GM23338 (cell line): ENCODE results near the gene PTPRN2. TPM values are rescaled to one million over a fixed set of nuclear protein-coding genes. Genes with fewer than 3 reads are reported as not detected.

Experiments
- ATAC-seq: fragments of 200-7000 bp; cut with Tn5 transposase; 3 replicates; pipeline ENCODE4 v1.9.1; 2020
- DNase-seq: peaks from one replicate; pipeline ENCODE4 v3.0.0-alpha.2; 2015; ENCODE audit warnings: low spot score
- H2AFZ ChIP-seq: fragments of 200-600 bp; sonication (generic); 2 replicates; pipeline ENCODE4 v1.8.0; 2016; ENCODE audit warnings: antibody characterized with exemption, mild to moderate bottlenecking, moderate library complexity
- H3F3A ChIP-seq: fragments of 200-600 bp; sonication (generic); replicated peaks from 2 replicates; pipeline ENCODE4 v1.8.0; 2017; ENCODE audit warnings: antibody characterized with exemption, mixed run types, low read depth
- H3K27ac ChIP-seq: fragments of 200-600 bp; sonication (generic); 2 replicates; pipeline ENCODE4 v1.6.1; 2016; ENCODE audit warnings: low read depth
- H3K27me3 ChIP-seq: fragments of 200-600 bp; sonication (generic); 2 replicates; pipeline ENCODE4 v1.8.0; 2016; ENCODE audit warnings: mild to moderate bottlenecking, mixed run types, moderate library complexity; ENCODE audit not compliant: insufficient read depth
- H3K36me3 ChIP-seq: fragments of 200-600 bp; sonication (generic); 2 replicates; pipeline ENCODE4 v1.8.0; 2016; ENCODE audit warnings: mild to moderate bottlenecking; ENCODE audit not compliant: insufficient read depth
- H3K4me1 ChIP-seq: fragments of 200-600 bp; sonication (generic); 2 replicates; pipeline ENCODE4 v1.8.0; 2016; ENCODE audit warnings: mild to moderate bottlenecking, moderate library complexity; ENCODE audit not compliant: insufficient read depth
- H3K4me2 ChIP-seq: fragments of 200-600 bp; sonication (generic); 2 replicates; pipeline ENCODE4 v1.7.1; 2017; ENCODE audit warnings: mixed run types
- H3K4me3 ChIP-seq: fragments of 200-600 bp; sonication (generic); 2 replicates; pipeline ENCODE4 v1.6.1; 2016; ENCODE audit warnings: mixed run types
- H3K79me2 ChIP-seq: fragments of 200-600 bp; sonication (generic); replicated peaks from 2 replicates; pipeline ENCODE4 v1.8.0; 2017; ENCODE audit warnings: mild to moderate bottlenecking; ENCODE audit not compliant: insufficient read depth
- H3K9me2 ChIP-seq: fragments of 200-600 bp; sonication (generic); 2 replicates; pipeline ENCODE4 v1.8.0; 2017; ENCODE audit not compliant: insufficient read depth
- H4K20me1 ChIP-seq: fragments of 200-600 bp; sonication (generic); replicated peaks from 2 replicates; pipeline ENCODE4 v1.8.0; 2017; ENCODE audit warnings: mild to moderate bottlenecking; ENCODE audit not compliant: insufficient read depth
- H3K27ac Mint-ChIP-seq: 2 replicates; pipeline ENCODE4 v1.8.0; 2020; ENCODE audit warnings: inconsistent platforms, mild to moderate bottlenecking, moderate library complexity, mixed read lengths
- H3K27me3 Mint-ChIP-seq: 3 replicates; pipeline ENCODE4 v1.8.0; 2022; ENCODE audit warnings: low read depth, mild to moderate bottlenecking, moderate library complexity, mixed read lengths, inconsistent platforms; ENCODE audit not compliant: insufficient read depth, poor library complexity
- H3K36me3 Mint-ChIP-seq: 3 replicates; pipeline ENCODE4 v1.8.0; 2021; ENCODE audit warnings: low read depth, mild to moderate bottlenecking, inconsistent platforms, moderate library complexity, mixed read lengths
- H3K4me1 Mint-ChIP-seq: 3 replicates; pipeline ENCODE4 v1.8.0; 2020; ENCODE audit warnings: mild to moderate bottlenecking, inconsistent platforms, mixed read lengths
- H3K4me3 Mint-ChIP-seq: 3 replicates; pipeline ENCODE4 v1.8.0; 2021; ENCODE audit warnings: moderate library complexity, mild to moderate bottlenecking, inconsistent platforms, mixed read lengths
- H3K9me3 Mint-ChIP-seq: 3 replicates; pipeline ENCODE4 v1.8.0; 2020; ENCODE audit warnings: moderate library complexity, mild to moderate bottlenecking, inconsistent platforms, mixed read lengths
- CREB1 ChIP-seq: fragments of 250-450 bp; sonication (Bioruptor Pico); IDR thresholded peaks from 2 replicates; pipeline ENCODE4 v1.5.0; 2020; ENCODE audit warnings: low read depth, mild to moderate bottlenecking, moderate library complexity
- CTCF ChIP-seq, 2 experiments: fragments of 200-600 bp in 1 of 2; sonication (generic) in 1 of 2; conservative IDR thresholded peaks; 2 replicates each; pipeline versions ENCODE4 v1.5.1 to v1.6.1; 2016 to 2017; ENCODE audit warnings: antibody characterized with exemption in 2 of 2, low read depth in 2 of 2, mild to moderate bottlenecking in 2 of 2, moderate library complexity in 1 of 2
- ETS1 ChIP-seq: IDR thresholded peaks from 2 replicates; pipeline ENCODE4 v1.6.1; 2016; ENCODE audit warnings: antibody characterized with exemption
- EZH2 ChIP-seq: fragments of 200-600 bp; sonication (generic); IDR thresholded peaks from one replicate; pipeline ENCODE4 v1.8.0; 2017; ENCODE audit warnings: antibody characterized with exemption, mild to moderate bottlenecking, low read depth; ENCODE audit not compliant: unreplicated experiment
- EZH2phosphoT487 ChIP-seq: fragments of 200-600 bp; sonication (generic); IDR thresholded peaks from one replicate; pipeline ENCODE4 v1.8.1; 2018; ENCODE audit warnings: antibody characterized with exemption; ENCODE audit not compliant: unreplicated experiment
- JUNB ChIP-seq: IDR thresholded peaks from one replicate; pipeline ENCODE4 v1.6.1; 2016; ENCODE audit warnings: antibody characterized with exemption; ENCODE audit not compliant: unreplicated experiment
- NANOG ChIP-seq: IDR thresholded peaks from 2 replicates; pipeline ENCODE4 v1.6.1; 2016; ENCODE audit warnings: antibody characterized with exemption, borderline replicate concordance
- POLR2AphosphoS5 ChIP-seq: IDR thresholded peaks from 2 replicates; pipeline ENCODE4 v1.6.1; 2016; ENCODE audit warnings: antibody characterized with exemption, low read depth
- REST ChIP-seq: IDR thresholded peaks from one replicate; pipeline ENCODE4 v1.6.1; 2018; ENCODE audit warnings: antibody characterized with exemption; ENCODE audit not compliant: unreplicated experiment
- STAT1 ChIP-seq: IDR thresholded peaks from one replicate; pipeline ENCODE4 v1.6.1; 2016; ENCODE audit warnings: antibody characterized with exemption; ENCODE audit not compliant: unreplicated experiment
- ZNF114 ChIP-seq: fragments of 250-450 bp; sonication (Bioruptor Pico); IDR thresholded peaks from 2 replicates; pipeline ENCODE4 v1.5.0; 2020; ENCODE audit warnings: mild to moderate bottlenecking, moderate library complexity
- ZNF331 ChIP-seq: fragments of 250-450 bp; sonication (Bioruptor Pico); IDR thresholded peaks from 2 replicates; pipeline ENCODE4 v1.5.0; 2020; ENCODE audit warnings: low read depth, mild to moderate bottlenecking, moderate library complexity
- ZNF462 ChIP-seq: fragments of 250-450 bp; sonication (Bioruptor Pico); IDR thresholded peaks from 2 replicates; pipeline ENCODE4 v1.5.0; 2020; ENCODE audit warnings: mild to moderate bottlenecking, moderate library complexity
- polyA plus RNA-seq: library from polyadenylated mRNA; unstranded; fragments of >200 nt; fragmentation: Nextera tagmentation; extraction: Ambion mirVana; gene quantifications from 2 replicates; pipeline ENCODE4 v1.2.1, GENCODE V29; 2016
- total RNA-seq: library from RNA; depleted of rRNA; stranded (reverse); fragments of >200 nt; shearing (Covaris generic); gene quantifications from 2 replicates; pipeline ENCODE4 v1.2.3, GENCODE V29; 2014

PTPRN2 gene
- total and polyA plus RNA-seq, 2 experiments from 2014 or later, result 0.87 to 4.0 TPM

- no peak for TF ChIP-seq POLR2AphosphoS5
- TF ChIP-seq ETS1, result no peak
- no peak for TF ChIP-seq STAT1
- no peak for TF ChIP-seq CTCF (conservative IDR thresholded peaks at IDR 0.05; ENCODE audit: low read depth in 2 of 2)
- no peak for TF ChIP-seq ZNF331 (CRISPR knock-in tag)
- TF ChIP-seq ZNF462 (CRISPR knock-in tag), result no peak
- TF ChIP-seq EZH2, result no peak
- TF ChIP-seq JUNB, result no peak
- TF ChIP-seq ZNF114 (CRISPR knock-in tag), result no peak
- TF ChIP-seq NANOG, result no peak
- no peak for TF ChIP-seq CREB1 (CRISPR knock-in tag)
- TF ChIP-seq REST, result no peak
- no peak for TF ChIP-seq EZH2phosphoT487
- no peaks in the 10 kb centered on the region for H4K20me1 ChIP-seq
- ATAC-seq, result no peak
- Mint-ChIP-seq H3K27me3 (peaks cover 7% of the 10 kb centered on the region), H3K4me3 (no peak overlapping the region), H3K27ac (no peak overlapping the region), H3K9me3 (peaks cover 79% of the 10 kb centered on the region), H3K4me1 (no peaks in the 10 kb centered on the region), H3K36me3 (peaks cover 54% of the 10 kb centered on the region)
- H3K4me3 ChIP-seq, result no peak overlapping the region
- no peak overlapping the region for H2AFZ ChIP-seq
- no peak overlapping the region for H3K4me2 ChIP-seq
- no peaks in the 10 kb centered on the region for H3K79me2 ChIP-seq
- H3F3A ChIP-seq, result no peaks in the 10 kb centered on the region
- H3K27ac ChIP-seq, result no peak overlapping the region
- H3K27me3 ChIP-seq, result no peaks in the 10 kb centered on the region
- H3K36me3 ChIP-seq, result no peaks in the 10 kb centered on the region
- no peak for DNase-seq
- no peaks in the 10 kb centered on the region for H3K9me2 ChIP-seq
- no peaks in the 10 kb centered on the region for H3K4me1 ChIP-seq
Measured at GRCh38 chr7:157550300-157551275, 1037.0 kb downstream of the PTPRN2 start.
